Measurements from ENCODE around the gene PCDH15.

Gene PCDH15

GRCh38 chr10:54485971-54486370, 315.1 kb downstream of the PCDH15 start:
- no peak overlapping the region for H3K18ac ChIP-seq (ENCODE audit: low read length)
- no peak overlapping the region for H3K9ac ChIP-seq (ENCODE audit: low read length)
- no peak overlapping the region for H4K12ac ChIP-seq (ENCODE audit: low read depth, low read length)
- H2BK5ac ChIP-seq (ENCODE audit: low read depth, low read length, poor library complexity), result no peak overlapping the region
- no peak overlapping the region for H3K27ac ChIP-seq (ENCODE audit: low read depth, low read length)
- no peak overlapping the region for H2BK120ac ChIP-seq (ENCODE audit: insufficient read depth, low read length, poor library complexity)
- H3K9me3 ChIP-seq (ENCODE audit: insufficient read depth, low read depth, low read length), result no peaks in the 10 kb centered on the region
- H4K91ac ChIP-seq (ENCODE audit: low read depth, low read length), result no peak overlapping the region
- no peak overlapping the region for H3K4me2 ChIP-seq (ENCODE audit: low read length)
- H2AFZ ChIP-seq (ENCODE audit: insufficient read depth, low read length, poor library complexity), result no peak overlapping the region
- no CpG with 5 or more reads among the region's 2 CpGs for WGBS (ENCODE audit: extremely low coverage, insufficient coverage, insufficient read length)
- no peaks in the 10 kb centered on the region for H3K36me3 ChIP-seq (ENCODE audit: control insufficient read depth in 1 of 2, insufficient read depth in 2 of 2, low read length in 2 of 2)
- H3K27me3 ChIP-seq (ENCODE audit: insufficient read depth, low read length), result no peaks in the 10 kb centered on the region
- no peak for DNase-seq
- H2AK5ac ChIP-seq (ENCODE audit: low read length), result no peak overlapping the region
- H3K4ac ChIP-seq (ENCODE audit: low read depth, low read length), result no peak overlapping the region
- H3K23ac ChIP-seq (ENCODE audit: low read length), result no peak overlapping the region
- H3K79me2 ChIP-seq (ENCODE audit: control insufficient read depth, insufficient read depth, low read length, poor library complexity), result no peaks in the 10 kb centered on the region
- no peaks in the 10 kb centered on the region for H3K79me1 ChIP-seq (ENCODE audit: low read length)
- H2BK12ac ChIP-seq (ENCODE audit: low read length), result no peak overlapping the region
- H4K8ac ChIP-seq (ENCODE audit: low read depth, low read length), result no peak overlapping the region
- H3K4me1 ChIP-seq (ENCODE audit: control insufficient read depth in 1 of 2, insufficient read depth in 2 of 2, low read length in 2 of 2), result no peaks in the 10 kb centered on the region
- no peak overlapping the region for H3K14ac ChIP-seq (ENCODE audit: low read length)
- H3K4me3 ChIP-seq (ENCODE audit: low read depth, low read length), result no peak overlapping the region

DNA sequence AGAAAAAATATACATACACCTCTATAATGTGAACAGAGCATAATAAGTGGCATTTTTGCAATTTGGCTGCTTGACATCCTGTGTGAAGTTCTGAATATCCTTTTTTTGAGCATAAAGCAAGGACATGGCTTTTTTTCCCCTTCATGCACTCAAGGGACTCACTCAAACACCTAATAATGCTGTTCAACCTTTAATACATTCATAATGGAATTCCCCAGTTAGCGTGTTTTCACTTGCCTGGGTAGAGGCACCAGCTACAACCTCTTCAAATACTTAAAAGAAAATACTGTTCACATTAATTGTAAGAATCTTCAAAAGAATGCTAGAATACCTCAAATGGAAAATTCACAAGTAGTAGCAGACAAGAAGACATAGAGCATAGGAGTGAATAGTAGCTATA, 316.8 kb downstream of the PCDH15 start:
- H4K12ac ChIP-seq (ENCODE audit: low read depth, low read length), result no peak overlapping the region
- no CpG with 5 or more reads among the region's 1 CpG for WGBS (ENCODE audit: extremely low coverage, insufficient coverage, insufficient read length)
- H3K4me1 ChIP-seq (ENCODE audit: control insufficient read depth in 1 of 2, insufficient read depth in 2 of 2, low read length in 2 of 2), result no peaks in the 10 kb centered on the region
- no peak overlapping the region for H2BK5ac ChIP-seq (ENCODE audit: low read depth, low read length, poor library complexity)
- DNase-seq, result no peak
- no peaks in the 10 kb centered on the region for H3K27me3 ChIP-seq (ENCODE audit: insufficient read depth, low read length)
- no peaks in the 10 kb centered on the region for H3K9me3 ChIP-seq (ENCODE audit: insufficient read depth, low read depth, low read length)
- H3K27ac ChIP-seq (ENCODE audit: low read depth, low read length), result no peak overlapping the region
- H4K91ac ChIP-seq (ENCODE audit: low read depth, low read length), result no peak overlapping the region
- H3K79me1 ChIP-seq (ENCODE audit: low read length), result no peaks in the 10 kb centered on the region
- H3K79me2 ChIP-seq (ENCODE audit: control insufficient read depth, insufficient read depth, low read length, poor library complexity), result no peaks in the 10 kb centered on the region
- H3K23ac ChIP-seq (ENCODE audit: low read length), result no peak overlapping the region
- H3K9ac ChIP-seq (ENCODE audit: low read length), result no peak overlapping the region
- H2BK120ac ChIP-seq (ENCODE audit: insufficient read depth, low read length, poor library complexity), result no peak overlapping the region
- H2AFZ ChIP-seq (ENCODE audit: insufficient read depth, low read length, poor library complexity), result no peak overlapping the region
- H3K4ac ChIP-seq (ENCODE audit: low read depth, low read length), result no peak overlapping the region
- H3K14ac ChIP-seq (ENCODE audit: low read length), result no peak overlapping the region
- H2BK12ac ChIP-seq (ENCODE audit: low read length), result no peak overlapping the region
- no peak overlapping the region for H3K18ac ChIP-seq (ENCODE audit: low read length)
- no peaks in the 10 kb centered on the region for H3K36me3 ChIP-seq (ENCODE audit: control insufficient read depth in 1 of 2, insufficient read depth in 2 of 2, low read length in 2 of 2)
- H3K4me3 ChIP-seq (ENCODE audit: low read depth, low read length), result no peak overlapping the region
- H4K8ac ChIP-seq (ENCODE audit: low read depth, low read length), result no peak overlapping the region
- H2AK5ac ChIP-seq (ENCODE audit: low read length), result no peak overlapping the region
- H3K4me2 ChIP-seq (ENCODE audit: low read length), result no peak overlapping the region

DNA sequence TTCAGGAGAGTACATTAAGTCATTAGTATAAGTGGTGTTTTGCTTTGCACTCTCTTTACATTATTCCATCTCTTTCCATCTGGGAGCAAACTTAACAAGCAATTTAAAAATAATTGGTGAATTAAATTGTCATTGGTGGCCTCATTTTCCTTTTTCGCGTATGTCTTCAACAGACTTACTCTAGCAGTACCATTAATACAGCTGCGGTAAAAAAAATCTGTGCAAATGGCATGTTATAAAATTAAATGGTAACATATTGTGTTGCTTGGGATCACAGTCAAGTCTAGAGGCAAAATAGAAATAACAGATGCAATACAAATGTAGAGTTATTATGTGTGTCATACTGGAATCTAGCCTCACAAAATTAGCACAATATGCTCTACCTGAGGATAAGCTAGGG, 322.4 kb downstream of the PCDH15 start:
- WGBS (ENCODE audit: extremely low coverage, insufficient coverage, insufficient read length), result no CpG with 5 or more reads among the region's 3 CpGs
- Histone ChIP-seq H4K91ac (ENCODE audit: low read depth, low read length) (no peak overlapping the region), H3K4me2 (ENCODE audit: low read length) (no peak overlapping the region), H3K4me1 (ENCODE audit: control insufficient read depth in 1 of 2, insufficient read depth in 2 of 2, low read length in 2 of 2) (no peaks in the 10 kb centered on the region), H3K9ac (ENCODE audit: low read length) (no peak overlapping the region), H3K36me3 (ENCODE audit: control insufficient read depth in 1 of 2, insufficient read depth in 2 of 2, low read length in 2 of 2) (no peaks in the 10 kb centered on the region), H3K4me3 (ENCODE audit: low read depth, low read length) (no peak overlapping the region), H3K4ac (ENCODE audit: low read depth, low read length) (no peak overlapping the region), H3K18ac (ENCODE audit: low read length) (no peak overlapping the region), H3K23ac (ENCODE audit: low read length) (no peak overlapping the region), H2BK5ac (ENCODE audit: low read depth, low read length, poor library complexity) (no peak overlapping the region), H2BK12ac (ENCODE audit: low read length) (no peak overlapping the region), H3K9me3 (ENCODE audit: insufficient read depth, low read depth, low read length) (no peaks in the 10 kb centered on the region), H4K12ac (ENCODE audit: low read depth, low read length) (no peak overlapping the region), H3K27ac (ENCODE audit: low read depth, low read length) (no peak overlapping the region), H2BK120ac (ENCODE audit: insufficient read depth, low read length, poor library complexity) (no peak overlapping the region), H4K8ac (ENCODE audit: low read depth, low read length) (no peak overlapping the region), H2AK5ac (ENCODE audit: low read length) (no peak overlapping the region), H3K27me3 (ENCODE audit: insufficient read depth, low read length) (no peaks in the 10 kb centered on the region), H2AFZ (ENCODE audit: insufficient read depth, low read length, poor library complexity) (no peak overlapping the region), H3K14ac (ENCODE audit: low read length) (no peak overlapping the region), H3K79me2 (ENCODE audit: control insufficient read depth, insufficient read depth, low read length, poor library complexity) (no peaks in the 10 kb centered on the region), H3K79me1 (ENCODE audit: low read length) (no peaks in the 10 kb centered on the region)
- no peak for DNase-seq

DNA sequence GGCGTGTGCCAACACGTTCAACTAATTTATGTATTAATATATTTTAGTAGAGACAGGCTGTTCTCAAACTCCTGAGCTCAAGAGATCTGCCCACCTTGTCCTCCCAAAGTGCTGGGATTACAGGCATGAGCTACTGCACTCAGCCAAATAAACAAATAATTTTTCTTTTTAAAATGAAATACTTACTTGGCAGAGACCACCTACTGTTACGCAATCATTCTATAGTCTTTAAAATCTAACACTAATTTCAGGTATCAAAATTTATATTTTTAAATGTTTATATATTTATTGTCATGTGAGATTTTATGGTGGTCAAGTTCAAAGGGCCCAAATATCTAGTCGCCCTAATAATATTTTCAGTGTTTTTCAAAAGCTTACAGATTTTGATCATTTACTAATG, 323.3 kb downstream of the PCDH15 start:
- no peak overlapping the region for H3K23ac ChIP-seq (ENCODE audit: low read length)
- no peak overlapping the region for H4K8ac ChIP-seq (ENCODE audit: low read depth, low read length)
- no peak overlapping the region for H2AK5ac ChIP-seq (ENCODE audit: low read length)
- no peak overlapping the region for H4K12ac ChIP-seq (ENCODE audit: low read depth, low read length)
- DNase-seq, result no peak
- no peak overlapping the region for H3K14ac ChIP-seq (ENCODE audit: low read length)
- H3K27me3 ChIP-seq (ENCODE audit: insufficient read depth, low read length), result no peaks in the 10 kb centered on the region
- H3K9me3 ChIP-seq (ENCODE audit: insufficient read depth, low read depth, low read length), result no peaks in the 10 kb centered on the region
- no peak overlapping the region for H3K4me2 ChIP-seq (ENCODE audit: low read length)
- no peak overlapping the region for H2BK120ac ChIP-seq (ENCODE audit: insufficient read depth, low read length, poor library complexity)
- H3K4me3 ChIP-seq (ENCODE audit: low read depth, low read length), result no peak overlapping the region
- no peaks in the 10 kb centered on the region for H3K4me1 ChIP-seq (ENCODE audit: control insufficient read depth in 1 of 2, insufficient read depth in 2 of 2, low read length in 2 of 2)
- no peak overlapping the region for H2AFZ ChIP-seq (ENCODE audit: insufficient read depth, low read length, poor library complexity)
- H2BK5ac ChIP-seq (ENCODE audit: low read depth, low read length, poor library complexity), result no peak overlapping the region
- no peak overlapping the region for H3K4ac ChIP-seq (ENCODE audit: low read depth, low read length)
- WGBS (ENCODE audit: extremely low coverage, insufficient coverage, insufficient read length), result no CpG with 5 or more reads among the region's 4 CpGs
- no peak overlapping the region for H4K91ac ChIP-seq (ENCODE audit: low read depth, low read length)
- H2BK12ac ChIP-seq (ENCODE audit: low read length), result no peak overlapping the region
- no peak overlapping the region for H3K18ac ChIP-seq (ENCODE audit: low read length)
- no peaks in the 10 kb centered on the region for H3K36me3 ChIP-seq (ENCODE audit: control insufficient read depth in 1 of 2, insufficient read depth in 2 of 2, low read length in 2 of 2)
- H3K79me1 ChIP-seq (ENCODE audit: low read length), result no peaks in the 10 kb centered on the region
- H3K9ac ChIP-seq (ENCODE audit: low read length), result no peak overlapping the region
- H3K79me2 ChIP-seq (ENCODE audit: control insufficient read depth, insufficient read depth, low read length, poor library complexity), result no peaks in the 10 kb centered on the region
- H3K27ac ChIP-seq (ENCODE audit: low read depth, low read length), result no peak overlapping the region

GRCh38 chr10:54470324-54470631, 330.8 kb downstream of the PCDH15 start:
- Histone ChIP-seq H3K27ac (ENCODE audit: low read depth, low read length) (no peak overlapping the region), H4K8ac (ENCODE audit: low read depth, low read length) (no peak overlapping the region), H3K14ac (ENCODE audit: low read length) (no peak overlapping the region), H4K91ac (ENCODE audit: low read depth, low read length) (no peak overlapping the region), H3K79me1 (ENCODE audit: low read length) (no peaks in the 10 kb centered on the region), H4K12ac (ENCODE audit: low read depth, low read length) (no peak overlapping the region), H2AFZ (ENCODE audit: insufficient read depth, low read length, poor library complexity) (no peak overlapping the region), H3K4me3 (ENCODE audit: low read depth, low read length) (no peak overlapping the region), H3K27me3 (ENCODE audit: insufficient read depth, low read length) (no peaks in the 10 kb centered on the region), H2AK5ac (ENCODE audit: low read length) (no peak overlapping the region), H2BK12ac (ENCODE audit: low read length) (no peak overlapping the region), H3K18ac (ENCODE audit: low read length) (no peak overlapping the region), H3K36me3 (ENCODE audit: control insufficient read depth in 1 of 2, insufficient read depth in 2 of 2, low read length in 2 of 2) (no peaks in the 10 kb centered on the region), H3K9me3 (ENCODE audit: insufficient read depth, low read depth, low read length) (no peaks in the 10 kb centered on the region), H3K4ac (ENCODE audit: low read depth, low read length) (no peak overlapping the region), H3K4me2 (ENCODE audit: low read length) (no peak overlapping the region), H2BK120ac (ENCODE audit: insufficient read depth, low read length, poor library complexity) (no peak overlapping the region), H3K9ac (ENCODE audit: low read length) (no peak overlapping the region), H2BK5ac (ENCODE audit: low read depth, low read length, poor library complexity) (no peak overlapping the region), H3K79me2 (ENCODE audit: control insufficient read depth, insufficient read depth, low read length, poor library complexity) (no peaks in the 10 kb centered on the region), H3K23ac (ENCODE audit: low read length) (no peak overlapping the region), H3K4me1 (ENCODE audit: control insufficient read depth in 1 of 2, insufficient read depth in 2 of 2, low read length in 2 of 2) (no peaks in the 10 kb centered on the region)
- DNase-seq, result no peak
- WGBS (ENCODE audit: extremely low coverage, insufficient coverage, insufficient read length), result no CpG with 5 or more reads among the region's 1 CpG

Data from trophoblast cell (in vitro differentiated cells and primary cell).